HG03175 (cell line): ENCODE measurements around the gene IDNK.

Experiments
- ATAC-seq: cut with Tn5 transposase; IDR thresholded peaks from one replicate; pipeline ENCODE4 v1.9.1; 2021; ENCODE audit warnings: mild to moderate bottlenecking, moderate library complexity; ENCODE audit not compliant: unreplicated experiment

Gene IDNK

DNA sequence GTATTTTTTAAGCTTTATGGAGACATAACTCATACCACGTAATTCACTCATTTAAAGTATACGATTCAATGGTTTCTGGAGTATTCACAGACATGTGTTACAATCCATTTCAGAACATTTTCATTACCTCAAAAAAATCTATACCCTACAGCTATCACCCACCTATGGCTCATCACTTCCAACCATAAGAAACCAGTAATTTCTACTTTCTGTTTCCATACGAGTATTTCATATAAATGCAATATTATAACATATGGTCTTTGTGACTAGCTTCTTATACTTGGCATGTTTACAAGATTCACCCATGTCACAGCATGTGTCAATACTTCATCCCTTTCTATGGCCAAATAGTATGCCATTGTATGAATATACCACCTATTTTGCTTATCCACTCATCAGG is 66.0 kb downstream of the IDNK start:
- no peak for ATAC-seq

DNA sequence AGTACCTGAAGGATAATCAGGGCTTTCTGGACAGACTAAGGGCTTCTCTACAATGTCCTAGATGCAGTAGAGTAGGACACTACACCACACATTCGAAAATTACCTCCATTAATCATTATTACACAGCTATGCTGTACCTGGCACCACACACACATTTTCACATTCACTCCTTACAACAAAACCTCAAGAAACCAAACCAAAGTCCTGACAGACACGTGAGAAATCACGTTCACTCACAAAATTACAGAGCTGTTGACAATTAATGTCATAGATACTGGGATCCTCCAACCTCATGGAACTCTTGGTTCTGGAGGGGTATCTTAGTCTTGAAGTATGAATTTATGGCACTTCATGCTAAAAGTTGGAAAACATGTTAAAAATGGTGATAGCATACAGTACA is 68.5 kb downstream of the IDNK start:
- no peak for ATAC-seq
